Astrocyte of the spinal cord (primary cell): Measurements from ENCODE around the gene CABLES2.

Experiments
- DNase-seq: peaks from one replicate; pipeline ENCODE4 v3.0.0; 2011; ENCODE audit warnings: low read depth, low spot score
- H3K4me3 ChIP-seq: 2 replicates; pipeline ENCODE4 v1.5.1; 2011; ENCODE audit warnings: low read depth, mild to moderate bottlenecking, low read length, moderate library complexity
- CTCF ChIP-seq: IDR thresholded peaks from 2 replicates; pipeline ENCODE4 v1.5.1; 2012; ENCODE audit warnings: low read depth, mild to moderate bottlenecking, low read length, inconsistent platforms
- in situ Hi-C: cut with HindIII; loops from 2 replicates; pipeline ENCODE4 v1.10.0; 2017; ENCODE audit warnings: low sequenced_read_pairs

Gene CABLES2

GRCh38 chr20:62412194-62413024 lies 5.3 kb upstream of the CABLES2 start:
- no peak for TF ChIP-seq CTCF
- in situ Hi-C loops: no loop called here
- DNase-seq: no peak
- no peak overlapping the region for H3K4me3 ChIP-seq

GRCh38 chr20:62411479-62412193 lies 4.6 kb upstream of the CABLES2 start:
- no peak for TF ChIP-seq CTCF
- no peak for DNase-seq
- H3K4me3 ChIP-seq: no peak overlapping the region
- in situ Hi-C loops: no loop called here

GRCh38 chr20:62410746-62411478 lies 3.8 kb upstream of the CABLES2 start:
- H3K4me3 ChIP-seq: no peak overlapping the region
- no peak for DNase-seq
- TF ChIP-seq CTCF: no peak
- in situ Hi-C loops: no loop called here

DNA sequence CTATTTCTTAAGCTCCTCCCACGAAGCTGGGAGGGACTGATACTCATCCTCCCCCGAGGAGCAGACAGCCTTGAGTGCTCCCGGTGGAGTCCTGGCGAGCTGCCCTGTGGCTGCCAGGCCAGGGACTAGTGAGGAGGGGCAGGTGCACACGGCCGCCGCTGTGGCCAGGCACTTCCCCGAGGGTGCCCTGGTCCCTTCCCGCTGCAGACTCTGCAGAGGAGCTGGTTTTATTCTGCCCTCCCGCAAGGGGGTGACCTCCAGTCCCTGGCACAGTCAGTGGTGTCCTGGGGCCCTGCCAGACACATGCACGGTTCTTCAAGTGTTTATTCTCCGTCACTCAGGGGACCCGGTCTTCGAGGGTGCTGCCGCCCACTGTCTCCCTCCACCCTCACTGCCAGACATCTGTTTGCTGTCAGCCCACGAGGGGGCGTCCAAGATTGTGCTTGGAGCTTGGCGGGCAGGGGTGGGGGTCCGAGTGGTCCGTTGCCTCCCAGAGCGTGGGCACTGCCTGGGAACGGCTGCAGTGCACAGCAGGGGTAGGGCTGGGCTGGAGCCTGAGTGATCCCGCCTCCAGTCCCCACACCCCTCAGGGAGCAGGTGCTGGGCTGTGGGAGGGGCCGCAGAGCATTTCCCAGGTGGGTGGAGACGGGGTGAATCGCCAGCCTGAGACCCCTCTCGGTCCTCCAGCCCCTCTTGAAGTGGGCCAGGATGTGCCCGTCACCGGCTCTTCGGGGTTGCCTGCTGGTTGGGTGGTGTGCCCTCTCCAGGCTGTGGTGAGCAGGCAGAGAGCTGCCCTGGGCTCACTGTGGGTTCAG lies 3.1 kb upstream of the CABLES2 start:
- in situ Hi-C loops: no loop called here
- peak; percentile 66 for TF ChIP-seq CTCF
- peak; percentile 3 for DNase-seq
- no peak overlapping the region for H3K4me3 ChIP-seq

DNA sequence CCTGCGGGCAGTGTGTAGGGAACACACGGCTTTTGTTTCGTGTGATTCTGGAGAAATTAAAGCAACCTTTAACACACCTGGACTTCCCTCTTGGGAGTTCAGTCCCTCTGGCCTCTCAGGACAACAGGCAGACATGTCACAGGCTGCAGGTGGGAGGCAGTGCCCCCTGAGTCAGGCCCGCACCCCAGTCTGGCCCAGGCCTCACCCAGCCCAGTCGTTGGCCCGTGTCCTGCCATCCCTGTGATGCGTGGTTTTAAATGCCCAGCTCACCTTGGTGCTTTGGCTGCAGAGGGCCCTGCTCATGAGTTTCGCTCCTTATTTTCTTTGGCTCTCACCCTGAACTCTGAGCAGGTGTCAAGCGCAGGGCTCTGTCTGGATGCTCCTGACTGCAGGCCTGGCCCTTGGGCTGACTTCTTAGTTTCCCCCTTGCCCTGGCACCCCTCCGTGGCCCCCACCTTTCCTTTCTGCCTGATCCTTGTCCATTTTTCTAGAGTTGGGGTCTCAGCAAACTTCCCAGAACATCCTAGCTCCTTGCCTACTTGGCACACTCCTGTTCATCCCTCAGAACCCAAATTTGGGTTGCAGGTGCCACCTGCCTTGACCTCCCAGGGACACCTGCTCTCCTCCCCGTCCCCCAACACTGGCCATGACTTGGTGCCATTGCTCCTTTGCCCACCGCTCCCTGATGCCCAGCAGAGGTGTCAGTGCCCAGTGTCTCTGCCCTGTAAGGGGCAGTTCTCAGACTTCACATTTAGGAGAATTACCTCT lies 2.2 kb upstream of the CABLES2 start:
- no peak for DNase-seq
- in situ Hi-C loops: no loop called here
- no peak for TF ChIP-seq CTCF
- H3K4me3 ChIP-seq: no peak overlapping the region
